ENCODE measurements around the gene NFATC1. TPM values are rescaled to one million over a fixed set of nuclear protein-coding genes. Genes with fewer than 3 reads are reported as not detected.

NFATC1 gene
- polyA plus RNA-seq, 1 donor from 2014 or later, result 0.37 TPM

GRCh38 chr18:79423211-79424007 is 27.7 kb downstream of the NFATC1 start:
- no peak overlapping the region for H3K9ac ChIP-seq (ENCODE audit: low read length)
- H3K27ac ChIP-seq (ENCODE audit: low read length), result no peak overlapping the region
- no peak overlapping the region for H3K4me3 ChIP-seq (ENCODE audit: low read length)
- no peaks in the 10 kb centered on the region for H3F3A ChIP-seq (ENCODE audit: insufficient read depth, low read length, poor library complexity, severe bottlenecking)
- H4K20me1 ChIP-seq (ENCODE audit: insufficient read depth), result no peaks in the 10 kb centered on the region
- H3K79me2 ChIP-seq (replicated peaks; ENCODE audit: insufficient read depth, low read length), result no peaks in the 10 kb centered on the region
- H3K4me2 ChIP-seq (ENCODE audit: low read length), result no peak overlapping the region
- H3K27me3 ChIP-seq (ENCODE audit: insufficient read depth, low read depth, low read length), result no peaks in the 10 kb centered on the region
- H3K36me3 ChIP-seq (ENCODE audit: insufficient read depth, low read length), result no peaks in the 10 kb centered on the region
- TF ChIP-seq TAF1 (IDR thresholded peaks at IDR 0.05; ENCODE audit: low read depth), result no peak
- TF ChIP-seq EZH2 (IDR thresholded peaks at IDR 0.05; ENCODE audit: borderline replicate concordance, insufficient read depth, low read length, poor library complexity, severe bottlenecking), result no peak
- TF ChIP-seq CTCF (IDR thresholded peaks at IDR 0.05; ENCODE audit: poor library complexity, severe bottlenecking), result no peak
- TF ChIP-seq REST (IDR thresholded peaks at IDR 0.05; ENCODE audit: borderline replicate concordance), result no peak
- TF ChIP-seq RAD21 (conservative IDR thresholded peaks at IDR 0.05), result no peak
- no peak for TF ChIP-seq POLR2AphosphoS5 (IDR thresholded peaks at IDR 0.05)
- no peak for TF ChIP-seq SMC3 (conservative IDR thresholded peaks at IDR 0.05; ENCODE audit: poor library complexity)
- no peak for TF ChIP-seq MXI1 (conservative IDR thresholded peaks at IDR 0.05; ENCODE audit: poor library complexity, severe bottlenecking)
- no peak for TF ChIP-seq EP300 (conservative IDR thresholded peaks at IDR 0.05; ENCODE audit: poor library complexity, severe bottlenecking)
- H3K9me2 ChIP-seq (ENCODE audit: insufficient read depth, low read length), result no peaks in the 10 kb centered on the region
- H3K9me3 ChIP-seq (ENCODE audit: low read length), result no peaks in the 10 kb centered on the region
- H2AFZ ChIP-seq (ENCODE audit: low read depth, low read length), result no peak overlapping the region

- H3K9ac ChIP-seq (ENCODE audit: low read length), result no peak overlapping the region
- H3K79me2 ChIP-seq (replicated peaks; ENCODE audit: insufficient read depth, low read length), result no peaks in the 10 kb centered on the region
- H3K4me3 ChIP-seq (ENCODE audit: low read length), result no peak overlapping the region
- H4K20me1 ChIP-seq (ENCODE audit: insufficient read depth), result no peaks in the 10 kb centered on the region
- H3K9me2 ChIP-seq (ENCODE audit: insufficient read depth, low read length), result no peaks in the 10 kb centered on the region
- no peaks in the 10 kb centered on the region for H3F3A ChIP-seq (ENCODE audit: insufficient read depth, low read length, poor library complexity, severe bottlenecking)
- no peak overlapping the region for H3K27ac ChIP-seq (ENCODE audit: low read length)
- H2AFZ ChIP-seq (ENCODE audit: low read depth, low read length), result no peak overlapping the region
- no peaks in the 10 kb centered on the region for H3K9me3 ChIP-seq (ENCODE audit: low read length)
- no peaks in the 10 kb centered on the region for H3K27me3 ChIP-seq (ENCODE audit: insufficient read depth, low read depth, low read length)
- no peak overlapping the region for H3K4me2 ChIP-seq (ENCODE audit: low read length)
- no peak for TF ChIP-seq EZH2 (IDR thresholded peaks at IDR 0.05; ENCODE audit: borderline replicate concordance, insufficient read depth, low read length, poor library complexity, severe bottlenecking)
- no peak for TF ChIP-seq CTCF (IDR thresholded peaks at IDR 0.05; ENCODE audit: poor library complexity, severe bottlenecking)
- no peak for TF ChIP-seq TAF1 (IDR thresholded peaks at IDR 0.05; ENCODE audit: low read depth)
- TF ChIP-seq RAD21 (conservative IDR thresholded peaks at IDR 0.05), result no peak
- TF ChIP-seq SMC3 (conservative IDR thresholded peaks at IDR 0.05; ENCODE audit: poor library complexity), result no peak
- no peak for TF ChIP-seq POLR2AphosphoS5 (IDR thresholded peaks at IDR 0.05)
- no peak for TF ChIP-seq REST (IDR thresholded peaks at IDR 0.05; ENCODE audit: borderline replicate concordance)
- no peak for TF ChIP-seq EP300 (conservative IDR thresholded peaks at IDR 0.05; ENCODE audit: poor library complexity, severe bottlenecking)
- TF ChIP-seq MXI1 (conservative IDR thresholded peaks at IDR 0.05; ENCODE audit: poor library complexity, severe bottlenecking), result no peak
- no peaks in the 10 kb centered on the region for H3K36me3 ChIP-seq (ENCODE audit: insufficient read depth, low read length)
Measured at GRCh38 chr18:79424008-79424565, 28.4 kb downstream of the NFATC1 start.
